Upper lobe of left lung (tissue), 6 donors: ENCODE measurements around the gene MAP2K5. TPM values are rescaled to one million over a fixed set of nuclear protein-coding genes. Genes with fewer than 3 reads are reported as not detected.

ENCODE experiments used
- ATAC-seq, 2 donors: fragments of 200-7000 bp; cut with Tn5 transposase; one replicate each; pipeline ENCODE4 v1.9.1; 2022; ENCODE audit warnings: mild to moderate bottlenecking in 2 of 2, moderate library complexity in 2 of 2; ENCODE audit not compliant: low FRiP score in 2 of 2
- DNase-seq, 2 donors: peaks; one replicate each; pipeline ENCODE4 v3.0.0-alpha.2; 2019 to 2020
- H3K27ac ChIP-seq, 4 donors: fragments of 200-600 bp; sonication (generic); one replicate each; pipeline ENCODE4 v1.5.1; 2016 to 2019
- H3K27me3 ChIP-seq, 4 donors: fragments of 200-600 bp; sonication (generic); one replicate each; pipeline ENCODE4 v1.5.1; 2017 to 2019
- H3K36me3 ChIP-seq, 4 donors: fragments of 200-600 bp; sonication (generic); one replicate each; pipeline ENCODE4 v1.5.1; 2016 to 2019
- H3K4me1 ChIP-seq, 4 donors: fragments of 200-600 bp; sonication (generic); one replicate each; pipeline ENCODE4 v1.5.1; 2018 to 2019
- H3K4me3 ChIP-seq, 4 donors: fragments of 200-600 bp; sonication (generic); one replicate each; pipeline ENCODE4 v1.5.1; 2017 to 2019; ENCODE audit warnings: mild to moderate bottlenecking in 2 of 4, moderate library complexity in 1 of 4
- H3K9me3 ChIP-seq, 4 donors: fragments of 200-600 bp; sonication (generic); one replicate each; pipeline ENCODE4 v1.5.1; 2018 to 2019
- EP300 ChIP-seq, 4 donors: sonication (generic); formaldehyde crosslinking; IDR thresholded peaks; one replicate each; pipeline ENCODE4 v1.5.1; 2017; ENCODE audit warnings: antibody characterized with exemption in 4 of 4, control low read depth in 2 of 4
- POLR2A ChIP-seq, 4 donors: fragments of 450-650 bp; IDR thresholded peaks; one replicate each; pipeline ENCODE4 v1.5.1; 2016 to 2017; ENCODE audit warnings: antibody characterized with exemption in 4 of 4, mild to moderate bottlenecking in 2 of 4
- POLR2AphosphoS5 ChIP-seq, 2 donors: sonication (generic); formaldehyde crosslinking; IDR thresholded peaks; one replicate each; pipeline ENCODE4 v1.5.1; 2017; ENCODE audit warnings: antibody characterized with exemption in 2 of 2
- WGBS, 2 donors: methylation state at CpG; one replicate each; pipeline ENCODE4 v1.1.5; 2017 to 2018; 5-methylcytosine and 5-hydroxymethylcytosine counted together
- total RNA-seq, 6 donors: library from RNA; depleted of rRNA in 4 of 6; stranded (reverse); fragments of >200 nt in 4 of 6; gene quantifications; one replicate each; pipeline versions ENCODE4 v1.1.0 to v1.2.1, GENCODE V29; 2016 to 2021
- TF ChIP-seq, protein P1 (sequence below), 6 experiments: fragments of 450-650 bp in 4 of 6; fragments of 200-600 bp in 2 of 6; sonication (generic) in 2 of 6; IDR thresholded peaks; one replicate each; pipeline ENCODE4 v1.5.1; 2016 to 2019; ENCODE audit warnings: antibody characterized with exemption in 6 of 6
- donor health status: DM: no; HTN: no; CAD: no; lungs with moderate emphysema.
- donor health status: DM: no; HTN: yes; CAD: no; lungs with severe emphysema.

Gene MAP2K5
- total RNA-seq, 6 donors from 2014 or later: 7.8 to 25.6 (median 16.0) TPM

DNA sequence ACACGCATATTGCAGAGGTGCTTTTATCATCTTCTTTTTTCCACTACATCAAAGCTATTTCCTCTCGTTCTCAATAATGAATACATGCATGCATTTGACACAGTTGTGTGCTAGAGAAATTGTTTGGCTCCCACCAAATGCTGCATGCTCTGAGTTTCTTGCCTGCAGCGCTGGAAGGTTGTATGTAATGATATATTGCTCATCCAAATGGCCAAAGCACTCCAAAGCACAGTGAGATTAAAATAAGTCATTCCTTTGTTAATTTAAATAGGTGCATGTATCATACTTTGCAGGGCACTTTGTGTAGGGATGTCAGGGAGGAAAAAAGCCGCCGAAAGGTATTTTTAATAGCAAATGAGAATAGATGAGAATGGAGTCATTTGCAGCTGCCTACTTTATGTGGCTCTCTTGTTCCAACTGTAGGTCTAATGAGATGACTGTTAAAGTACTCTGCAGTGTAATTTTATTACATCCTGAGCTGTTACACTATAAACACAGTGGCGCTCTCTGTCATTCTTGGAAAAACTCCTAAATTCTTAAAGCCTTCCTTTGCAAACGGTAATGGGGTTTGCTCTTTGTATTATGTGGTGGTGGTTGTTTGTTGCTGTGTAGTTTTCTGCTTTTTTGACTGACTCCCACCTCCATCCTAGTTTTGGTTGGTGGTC is 225.9 kb downstream of the MAP2K5 start:
- no peak for ATAC-seq
- Histone ChIP-seq H3K4me3 (no peak overlapping the region), H3K27ac (no peak overlapping the region), H3K9me3 (no peaks in the 10 kb centered on the region), H3K36me3 (no peaks in the 10 kb centered on the region), H3K27me3 (no peaks in the 10 kb centered on the region), H3K4me1 (no peaks in the 10 kb centered on the region)
- 91% methylated on average over 7 of the region's 7 CpGs for WGBS, 2 donors
- no peak for DNase-seq
- TF ChIP-seq POLR2A (IDR thresholded peaks at IDR 0.05) (no peak), POLR2AphosphoS5 (IDR thresholded peaks at IDR 0.05) (no peak), EP300 (IDR thresholded peaks at IDR 0.05) (no peak)
- TF ChIP-seq, protein P1, sequence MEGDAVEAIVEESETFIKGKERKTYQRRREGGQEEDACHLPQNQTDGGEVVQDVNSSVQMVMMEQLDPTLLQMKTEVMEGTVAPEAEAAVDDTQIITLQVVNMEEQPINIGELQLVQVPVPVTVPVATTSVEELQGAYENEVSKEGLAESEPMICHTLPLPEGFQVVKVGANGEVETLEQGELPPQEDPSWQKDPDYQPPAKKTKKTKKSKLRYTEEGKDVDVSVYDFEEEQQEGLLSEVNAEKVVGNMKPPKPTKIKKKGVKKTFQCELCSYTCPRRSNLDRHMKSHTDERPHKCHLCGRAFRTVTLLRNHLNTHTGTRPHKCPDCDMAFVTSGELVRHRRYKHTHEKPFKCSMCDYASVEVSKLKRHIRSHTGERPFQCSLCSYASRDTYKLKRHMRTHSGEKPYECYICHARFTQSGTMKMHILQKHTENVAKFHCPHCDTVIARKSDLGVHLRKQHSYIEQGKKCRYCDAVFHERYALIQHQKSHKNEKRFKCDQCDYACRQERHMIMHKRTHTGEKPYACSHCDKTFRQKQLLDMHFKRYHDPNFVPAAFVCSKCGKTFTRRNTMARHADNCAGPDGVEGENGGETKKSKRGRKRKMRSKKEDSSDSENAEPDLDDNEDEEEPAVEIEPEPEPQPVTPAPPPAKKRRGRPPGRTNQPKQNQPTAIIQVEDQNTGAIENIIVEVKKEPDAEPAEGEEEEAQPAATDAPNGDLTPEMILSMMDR (IDR thresholded peaks at IDR 0.05): no peak

DNA sequence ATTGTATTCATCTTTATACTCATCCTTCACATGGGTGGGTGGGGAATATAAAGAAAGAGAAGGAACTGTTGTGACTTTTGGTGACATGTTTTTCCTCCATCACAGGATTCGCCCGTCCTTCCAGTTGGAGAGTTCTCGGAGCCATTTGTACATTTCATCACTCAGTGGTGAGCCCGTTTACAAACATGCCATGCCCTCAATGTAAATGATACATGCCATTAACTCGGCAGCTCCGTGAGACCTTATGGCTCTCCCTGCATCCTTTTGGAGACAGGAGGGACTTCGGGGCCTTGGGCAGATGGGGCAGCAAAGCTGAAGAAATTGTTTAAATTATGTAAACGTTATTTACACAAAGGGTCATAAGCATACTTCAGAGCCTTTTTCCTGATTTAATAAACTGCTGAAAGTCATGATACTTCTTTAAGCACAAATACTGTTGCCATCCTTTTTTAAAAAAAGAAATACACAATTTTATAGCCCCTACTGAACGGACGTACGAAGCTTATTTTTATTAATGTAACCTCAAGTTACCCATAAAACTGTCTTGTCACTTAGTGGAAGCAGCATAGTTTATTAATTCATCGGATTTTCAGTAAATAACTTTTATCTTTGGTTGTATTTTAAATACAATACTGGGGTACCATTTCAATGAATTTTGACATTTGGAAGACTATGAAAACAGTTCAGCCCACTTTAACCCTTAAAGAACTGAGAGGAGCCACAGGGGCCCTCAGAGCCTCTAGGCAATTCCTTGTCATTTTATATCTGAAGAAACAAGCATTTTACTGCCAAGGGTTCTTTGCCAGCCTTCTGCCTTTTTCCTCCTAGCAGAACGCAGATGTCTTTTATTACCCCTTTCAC is 227.2 kb downstream of the MAP2K5 start:
- WGBS, 2 donors: 80 to 91% methylated on average over 13 of the region's 13 CpGs
- Histone ChIP-seq H3K4me3 (no peak overlapping the region), H3K9me3 (no peaks in the 10 kb centered on the region), H3K27ac (no peak overlapping the region), H3K4me1 (no peaks in the 10 kb centered on the region), H3K36me3 (no peaks in the 10 kb centered on the region), H3K27me3 (no peaks in the 10 kb centered on the region)
- DNase-seq: no peak
- ATAC-seq: no peak
- TF ChIP-seq, protein P1 (IDR thresholded peaks at IDR 0.05): no peak
- TF ChIP-seq POLR2A (IDR thresholded peaks at IDR 0.05) (no peak), POLR2AphosphoS5 (IDR thresholded peaks at IDR 0.05) (no peak), EP300 (IDR thresholded peaks at IDR 0.05) (no peak)

DNA sequence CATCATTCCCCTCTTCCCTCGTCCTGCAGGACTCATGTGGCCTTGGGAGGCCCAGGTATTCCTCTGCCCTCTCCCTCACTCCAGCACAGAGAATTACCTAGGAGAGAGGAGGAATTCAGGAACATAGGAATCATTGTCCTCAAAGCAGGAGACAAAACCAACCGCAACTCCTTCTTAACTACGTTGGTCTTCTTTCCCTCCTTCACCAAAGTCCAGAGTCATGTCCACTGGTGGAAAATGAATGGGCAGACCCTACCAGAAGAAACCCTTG is 227.8 kb downstream of the MAP2K5 start:
- ATAC-seq: no peak
- no peak overlapping the region for H3K4me3 ChIP-seq
- 94 to 96% methylated on average over 3 of the region's 3 CpGs for WGBS, 2 donors
- no peaks in the 10 kb centered on the region for H3K9me3 ChIP-seq
- TF ChIP-seq POLR2AphosphoS5 (IDR thresholded peaks at IDR 0.05): no peak
- TF ChIP-seq POLR2A (IDR thresholded peaks at IDR 0.05): no peak
- TF ChIP-seq, protein P1 (IDR thresholded peaks at IDR 0.05): no peak
- no peak for TF ChIP-seq EP300 (IDR thresholded peaks at IDR 0.05)
- DNase-seq: no peak
- no peaks in the 10 kb centered on the region for H3K27me3 ChIP-seq
- H3K36me3 ChIP-seq: no peaks in the 10 kb centered on the region
- H3K4me1 ChIP-seq: no peaks in the 10 kb centered on the region
- H3K27ac ChIP-seq: no peak overlapping the region

DNA sequence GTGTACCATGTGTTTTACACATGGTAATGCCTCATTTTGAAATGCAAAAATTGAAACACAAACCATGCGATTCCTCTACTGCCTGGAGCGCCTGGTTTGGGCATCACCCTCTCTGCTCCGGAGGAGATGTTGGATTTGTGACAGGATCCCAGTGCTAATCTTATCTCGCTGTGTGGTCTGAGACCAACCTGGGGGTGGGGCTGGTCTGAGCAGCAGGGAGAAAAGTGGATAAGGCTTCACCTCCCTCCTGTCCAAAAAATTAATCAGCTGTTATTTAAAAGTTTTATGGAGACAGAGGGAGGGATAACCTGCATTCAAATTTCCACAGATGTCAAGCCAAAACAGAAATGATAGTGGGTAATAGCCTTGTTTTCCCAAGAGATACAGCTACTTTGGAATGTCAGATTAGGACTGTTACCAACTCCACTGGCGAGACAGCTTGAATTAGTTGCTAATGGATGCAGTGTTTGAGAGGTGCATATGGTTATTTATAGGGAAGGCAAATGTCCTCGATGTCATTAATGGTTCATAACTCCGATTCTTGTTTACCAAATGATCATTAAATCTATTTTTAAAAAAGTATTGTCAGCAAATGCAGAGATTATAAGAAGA is 228.8 kb downstream of the MAP2K5 start:
- Histone ChIP-seq H3K4me1 (no peaks in the 10 kb centered on the region), H3K27ac (no peak overlapping the region), H3K27me3 (no peaks in the 10 kb centered on the region), H3K4me3 (no peak overlapping the region), H3K9me3 (no peaks in the 10 kb centered on the region), H3K36me3 (no peaks in the 10 kb centered on the region)
- ATAC-seq (no peak), DNase-seq (no peak)
- 84 to 87% methylated on average over 7 of the region's 7 CpGs for WGBS, 2 donors
- TF ChIP-seq, protein P1 (IDR thresholded peaks at IDR 0.05): no peak
- no peak for TF ChIP-seq EP300 (IDR thresholded peaks at IDR 0.05)
- no peak for TF ChIP-seq POLR2AphosphoS5 (IDR thresholded peaks at IDR 0.05)
- no peak for TF ChIP-seq POLR2A (IDR thresholded peaks at IDR 0.05)
